GM18498 (cell line): ENCODE measurements around the gene STK39.
"Not testable (repeated sequence)": the region's sequence is repeated elsewhere in the genome, so short reads cannot be mapped to it uniquely, and the experiment has no call there.

Experiments used
- ATAC-seq: cut with Tn5 transposase; IDR thresholded peaks from one replicate; pipeline ENCODE4 v1.9.1; 2021; ENCODE audit warnings: mild to moderate bottlenecking, moderate library complexity; ENCODE audit not compliant: unreplicated experiment

The STK39 gene

GRCh38 chr2:168140892-168141291 lies 106.5 kb downstream of the STK39 start:
- ATAC-seq, result no peak

- no peak for ATAC-seq
Observed at GRCh38 chr2:168139852-168140251, 107.5 kb downstream of the STK39 start.

DNA sequence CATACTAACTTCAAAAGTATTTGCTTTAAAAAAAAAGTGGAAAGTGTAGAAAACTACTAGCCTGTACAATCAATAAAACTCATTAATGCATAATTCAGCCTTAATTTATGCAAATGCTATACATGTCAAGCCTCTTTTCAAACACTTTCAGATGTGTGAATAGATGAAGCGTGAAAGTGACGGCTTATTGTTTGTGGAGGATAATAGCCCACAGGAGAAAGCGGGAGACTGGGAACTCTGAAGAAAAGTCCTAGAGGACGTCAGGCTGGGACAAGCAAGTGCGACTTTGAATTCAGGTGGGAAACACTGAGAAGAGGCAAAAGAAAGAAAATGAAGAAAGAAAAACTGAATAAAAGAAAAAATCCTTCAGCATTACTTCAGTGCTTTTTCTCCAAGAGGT lies 108.5 kb downstream of the STK39 start:
- no peak for ATAC-seq

DNA sequence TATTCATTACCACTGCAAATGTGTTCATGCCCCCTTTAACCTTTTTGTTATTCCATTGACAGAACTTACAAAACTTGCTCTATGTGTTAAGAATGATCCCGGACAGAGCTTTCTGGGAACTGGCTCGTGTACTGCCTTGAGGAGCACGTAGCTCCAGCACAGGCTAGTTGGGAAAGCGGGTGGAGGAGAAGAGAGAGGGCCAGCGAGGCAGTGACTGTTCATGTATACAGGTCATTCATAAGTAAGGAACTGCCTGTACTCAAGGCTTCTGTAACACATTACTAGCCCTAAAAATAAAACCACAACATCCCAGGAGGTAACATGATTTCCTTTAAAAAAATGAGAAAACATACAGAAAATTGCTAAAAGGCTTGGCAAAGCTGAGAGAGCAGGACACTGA lies 109.0 kb downstream of the STK39 start:
- ATAC-seq, result no peak

DNA sequence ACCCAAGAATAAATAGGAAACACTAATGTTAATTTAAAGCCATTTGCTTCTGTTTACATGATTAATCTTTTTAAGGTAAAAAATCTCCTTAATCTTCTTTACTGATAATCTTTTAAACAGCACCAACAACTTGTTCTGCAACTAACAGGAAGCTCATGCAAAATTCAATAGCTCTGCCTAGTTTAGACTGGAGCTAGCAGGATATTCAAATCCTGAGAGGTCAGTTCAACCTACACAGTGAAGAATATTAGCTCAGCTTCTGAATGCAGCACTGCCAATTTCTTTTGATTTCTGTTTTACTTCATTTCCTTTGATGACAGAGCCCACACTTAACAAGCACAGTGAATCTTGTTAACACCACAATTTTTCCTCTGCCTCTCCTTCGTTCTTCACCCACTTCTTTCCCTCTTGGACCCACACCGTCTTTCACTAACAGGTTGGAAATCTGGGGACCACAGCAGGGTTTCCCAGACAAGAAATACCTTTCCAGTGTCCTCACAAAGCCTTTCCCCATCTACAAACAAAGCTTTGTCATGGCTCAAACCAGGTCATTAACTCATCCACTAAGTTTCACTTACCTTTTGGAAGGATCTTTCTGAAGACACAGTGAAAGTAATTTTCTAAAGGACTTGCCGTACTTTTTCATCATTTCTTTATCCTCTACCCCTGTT lies 109.8 kb downstream of the STK39 start:
- no peak for ATAC-seq

- ATAC-seq, result no peak
Observed at GRCh38 chr2:168136392-168136977, 110.9 kb downstream of the STK39 start.

DNA sequence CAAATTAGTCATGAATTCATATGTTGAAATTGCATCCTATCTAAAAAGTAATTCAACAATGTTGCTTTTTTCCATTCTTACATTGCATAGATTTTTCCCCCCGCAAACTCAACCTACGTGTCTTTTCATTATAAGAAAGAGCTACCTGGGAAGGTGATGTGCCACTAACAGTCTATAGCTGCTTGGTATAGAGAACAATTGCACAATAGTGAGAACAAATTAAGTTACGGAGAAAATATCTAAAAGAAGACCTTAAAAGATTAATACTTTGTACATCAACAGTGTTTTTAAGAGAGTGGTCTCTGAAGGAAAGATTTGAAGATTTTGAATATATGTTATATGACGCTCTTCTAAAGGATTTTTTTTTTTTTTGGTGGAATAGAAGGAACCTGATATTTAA lies 111.8 kb downstream of the STK39 start:
- ATAC-seq, result no peak

GRCh38 chr2:168135121-168135520 lies 112.3 kb downstream of the STK39 start:
- no peak for ATAC-seq

DNA sequence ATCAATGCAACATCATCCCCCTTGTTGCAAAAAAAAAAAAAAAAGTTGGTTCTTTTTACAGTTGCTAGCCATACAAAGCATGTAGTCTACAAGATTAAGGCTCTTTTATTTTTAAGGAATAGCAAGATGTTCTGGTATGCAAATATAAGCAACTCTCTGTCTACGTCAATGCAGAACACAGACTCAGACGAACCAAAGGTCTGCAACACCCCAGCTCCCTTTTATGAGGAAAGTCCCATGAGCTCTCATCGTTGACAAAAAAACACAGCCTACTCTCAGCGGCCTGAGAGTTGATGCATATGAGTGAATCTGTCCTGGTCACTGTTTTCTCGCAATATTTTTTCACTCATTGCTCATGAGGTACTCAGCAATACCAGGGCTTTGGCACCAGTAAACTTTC lies 112.9 kb downstream of the STK39 start:
- no peak for ATAC-seq

GRCh38 chr2:168132389-168132788 lies 115.0 kb downstream of the STK39 start:
- ATAC-seq, result no peak

GRCh38 chr2:168130346-168130745 lies 117.0 kb downstream of the STK39 start:
- no peak for ATAC-seq

DNA sequence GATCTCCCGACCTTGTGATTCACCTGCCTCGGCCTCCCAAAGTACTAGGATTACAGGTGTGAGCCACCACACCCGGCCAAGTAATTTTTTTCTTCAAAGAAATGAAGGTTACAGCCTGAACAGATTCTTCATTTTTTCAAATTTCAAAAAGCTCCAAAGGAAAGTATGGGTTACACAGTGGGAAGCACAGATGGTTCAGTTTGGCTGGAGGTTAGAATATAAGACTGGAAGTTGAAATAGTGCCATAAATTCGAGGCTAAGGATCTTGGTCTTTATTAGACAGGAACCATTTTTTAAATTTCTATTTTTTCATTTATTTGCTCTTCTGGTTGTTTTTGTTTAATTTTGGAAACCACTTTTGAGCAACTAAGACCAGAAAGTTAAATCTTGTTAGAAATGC lies 120.0 kb downstream of the STK39 start:
- ATAC-seq, result no peak

GRCh38 chr2:168122210-168122609 lies 125.2 kb downstream of the STK39 start:
- ATAC-seq, result not testable (repeated sequence)

DNA sequence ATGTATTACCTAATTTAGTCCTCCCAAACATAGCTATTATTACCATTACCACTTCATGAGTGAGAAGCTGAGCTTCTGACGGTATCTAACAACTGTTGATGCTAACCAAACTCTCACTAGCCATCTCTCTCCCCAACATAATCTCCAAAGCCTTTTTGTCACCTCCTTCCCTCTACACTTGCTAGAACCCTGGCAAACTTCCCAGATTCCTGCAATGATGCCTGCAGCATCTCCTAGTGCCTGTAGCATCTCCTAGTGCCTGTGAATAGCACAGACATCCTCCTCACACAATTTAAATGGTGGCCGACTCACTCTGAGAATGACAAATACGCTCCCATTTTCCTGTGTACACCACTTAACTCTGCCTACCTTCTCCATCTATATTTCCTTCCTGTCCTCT lies 126.7 kb downstream of the STK39 start:
- ATAC-seq, result no peak

DNA sequence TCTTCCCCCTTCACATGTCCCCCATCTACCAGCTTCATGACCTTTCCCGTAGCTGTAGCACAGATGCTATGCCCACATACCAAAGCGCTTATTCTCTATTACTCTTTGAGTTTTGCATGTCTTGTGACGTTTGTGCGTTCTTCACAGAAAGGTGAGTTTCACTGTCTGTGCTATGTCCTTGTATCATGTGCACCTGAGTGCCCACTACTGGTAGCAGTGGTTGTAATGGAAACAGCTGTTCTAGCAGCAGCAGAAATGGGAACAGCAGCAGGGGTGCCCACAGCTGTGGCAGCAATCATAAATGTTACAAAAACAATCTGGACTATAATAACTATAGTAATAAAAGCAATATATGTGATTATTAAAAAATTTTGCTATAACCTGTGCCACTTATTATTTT lies 127.1 kb downstream of the STK39 start:
- no peak for ATAC-seq

DNA sequence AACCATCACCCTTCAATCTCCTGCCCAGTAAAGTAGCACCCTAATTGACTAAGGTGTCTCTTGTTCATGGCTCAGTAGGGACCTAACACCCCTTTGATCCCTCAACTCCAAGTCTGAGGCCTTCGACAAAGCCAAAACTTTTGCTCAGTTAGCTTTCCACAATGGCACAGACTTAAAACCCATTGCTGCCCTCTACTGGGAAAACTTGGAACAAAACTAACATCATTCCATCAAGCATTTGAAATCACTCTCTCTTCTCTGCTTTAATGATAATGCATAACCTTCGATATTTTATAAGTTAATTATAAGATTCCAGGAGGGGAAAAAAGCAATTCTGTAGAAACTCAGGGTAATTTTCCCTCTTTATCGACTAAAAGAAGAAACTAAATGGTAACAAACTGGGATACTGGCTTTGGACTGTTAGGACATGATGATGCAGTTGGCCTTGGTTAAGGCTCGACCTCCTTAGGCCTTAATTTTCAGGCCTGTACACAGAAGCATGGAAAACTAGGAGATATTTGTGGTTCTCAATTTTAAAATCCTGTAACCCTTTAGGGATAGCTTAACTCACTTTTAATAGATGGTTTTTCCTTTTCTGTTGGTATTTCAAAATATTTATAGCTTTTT lies 127.8 kb downstream of the STK39 start:
- peak; percentile 54 for ATAC-seq

DNA sequence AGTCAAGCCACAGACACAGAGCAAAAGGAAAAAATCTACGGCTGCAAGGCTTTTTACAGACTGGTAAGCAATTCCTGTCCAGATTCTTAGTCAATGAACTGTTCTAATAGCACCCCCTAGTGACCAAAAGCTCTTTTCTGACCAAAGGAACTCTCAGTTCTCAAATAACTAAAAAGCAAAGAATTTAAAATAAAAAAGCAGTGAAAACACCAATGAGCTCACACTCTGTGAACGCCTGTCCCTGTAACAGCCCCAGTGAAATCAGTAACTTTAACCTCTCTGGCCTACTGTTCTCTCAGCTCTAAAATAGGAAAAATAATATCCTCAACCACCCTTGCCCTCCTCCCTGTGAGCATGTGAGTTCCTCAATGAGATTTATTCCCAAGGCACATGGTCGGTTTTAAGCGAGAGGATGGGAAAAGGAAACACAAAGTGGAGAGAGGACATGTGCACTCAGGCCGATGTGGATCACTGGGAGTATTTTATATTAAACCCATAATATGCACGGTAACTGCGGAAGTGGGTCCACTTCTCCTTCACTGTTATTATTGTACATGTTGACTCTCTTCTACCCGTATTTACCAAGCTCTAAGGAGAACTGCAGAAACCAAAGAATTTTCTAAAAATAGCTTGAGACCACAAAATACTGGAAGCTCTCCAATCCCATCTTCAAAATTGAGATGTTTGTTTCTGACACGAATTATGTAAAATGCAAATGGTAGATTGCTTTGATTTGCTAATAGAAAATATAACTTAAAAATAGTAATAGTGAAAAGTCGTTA lies 128.5 kb downstream of the STK39 start:
- peak; percentile 66 for ATAC-seq

- ATAC-seq, result no peak
Observed at GRCh38 chr2:168116448-168116847, 130.9 kb downstream of the STK39 start.

- ATAC-seq, result no peak
Observed at GRCh38 chr2:168114619-168115018, 132.8 kb downstream of the STK39 start.

- ATAC-seq, result no peak
Observed at GRCh38 chr2:168114040-168114439, 133.4 kb downstream of the STK39 start.

GRCh38 chr2:168107322-168107721 lies 140.1 kb downstream of the STK39 start:
- ATAC-seq, result no peak
